OCI-LY3 (cell line): Measurements from ENCODE around the gene LITAF.
A peak's percentile ranks its signal among the peaks of the same experiment; 100 is the strongest.
"Not testable (repeated sequence)": the region's sequence is repeated elsewhere in the genome, so short reads cannot be mapped to it uniquely, and the experiment has no call there.

Experiments used
- H2AFZ ChIP-seq: fragments of 200-600, 300-600 bp; shearing (Covaris generic); 2 replicates; pipeline ENCODE4 v1.6.0; 2014; ENCODE audit warnings: antibody characterized with exemption, low read depth, low read length
- H3K27ac ChIP-seq: fragments of 200-600, 300-600 bp; sonication (generic); 2 replicates; pipeline ENCODE4 v1.5.1; 2014; ENCODE audit warnings: mild to moderate bottlenecking, low read length, moderate library complexity, mixed read lengths
- H3K27me3 ChIP-seq: fragments of 200-600, 300-600 bp; sonication (generic); 2 replicates; pipeline ENCODE4 v1.6.1; 2014; ENCODE audit warnings: low read depth, low read length, mixed read lengths
- H3K36me3 ChIP-seq: fragments of 200-600, 300-600 bp; sonication (generic); replicated peaks from 2 replicates; pipeline ENCODE3; 2014; ENCODE audit warnings: low read depth, low read length, mixed read lengths
- H3K4me1 ChIP-seq: fragments of 300-600, 200-600 bp; sonication (generic); 2 replicates; pipeline ENCODE4 v1.6.1; 2014; ENCODE audit warnings: low read length, mixed read lengths
- H3K4me2 ChIP-seq: fragments of 200-600, 300-600 bp; sonication (generic); 2 replicates; pipeline ENCODE4 v1.6.1; 2014; ENCODE audit warnings: low read length, mixed read lengths
- H3K4me3 ChIP-seq: fragments of 300-600, 200-600 bp; sonication (generic); 2 replicates; pipeline ENCODE4 v1.5.1; 2014; ENCODE audit warnings: antibody characterized with exemption, mild to moderate bottlenecking, low read length, moderate library complexity
- H3K79me2 ChIP-seq: fragments of 300-600, 200-600 bp; shearing (Covaris generic); 2 replicates; pipeline ENCODE4 v1.6.1; 2014; ENCODE audit warnings: mild to moderate bottlenecking, low read length, mixed read lengths
- H3K9ac ChIP-seq: fragments of 300-600, 200-600 bp; shearing (Covaris generic); 2 replicates; pipeline ENCODE4 v1.6.0; 2014; ENCODE audit warnings: mild to moderate bottlenecking, low read length, moderate library complexity
- H3K9me3 ChIP-seq: fragments of 200-600, 300-600 bp; shearing (Covaris generic); 2 replicates; pipeline ENCODE4 v1.6.1; 2014; ENCODE audit warnings: low read length, mixed read lengths; ENCODE audit not compliant: insufficient read depth
- H4K20me1 ChIP-seq: fragments of 200-600, 300-600 bp; sonication (generic); 2 replicates; pipeline ENCODE4 v1.6.1; 2016; ENCODE audit warnings: low read length, mixed read lengths; ENCODE audit not compliant: insufficient read depth
- EZH2phosphoT487 ChIP-seq: fragments of 200-600 bp; shearing (Covaris generic); IDR thresholded peaks from 2 replicates; pipeline ENCODE4 v1.6.1; 2018; ENCODE audit warnings: antibody characterized with exemption, mixed run types, low read depth
- TF ChIP-seq, protein P1 (sequence below): fragments of 200-600, 300-600 bp; sonication (generic); IDR thresholded peaks from 2 replicates; pipeline ENCODE4 v1.5.1; 2014; ENCODE audit warnings: antibody characterized with exemption, low read length, low read depth

LITAF gene

DNA sequence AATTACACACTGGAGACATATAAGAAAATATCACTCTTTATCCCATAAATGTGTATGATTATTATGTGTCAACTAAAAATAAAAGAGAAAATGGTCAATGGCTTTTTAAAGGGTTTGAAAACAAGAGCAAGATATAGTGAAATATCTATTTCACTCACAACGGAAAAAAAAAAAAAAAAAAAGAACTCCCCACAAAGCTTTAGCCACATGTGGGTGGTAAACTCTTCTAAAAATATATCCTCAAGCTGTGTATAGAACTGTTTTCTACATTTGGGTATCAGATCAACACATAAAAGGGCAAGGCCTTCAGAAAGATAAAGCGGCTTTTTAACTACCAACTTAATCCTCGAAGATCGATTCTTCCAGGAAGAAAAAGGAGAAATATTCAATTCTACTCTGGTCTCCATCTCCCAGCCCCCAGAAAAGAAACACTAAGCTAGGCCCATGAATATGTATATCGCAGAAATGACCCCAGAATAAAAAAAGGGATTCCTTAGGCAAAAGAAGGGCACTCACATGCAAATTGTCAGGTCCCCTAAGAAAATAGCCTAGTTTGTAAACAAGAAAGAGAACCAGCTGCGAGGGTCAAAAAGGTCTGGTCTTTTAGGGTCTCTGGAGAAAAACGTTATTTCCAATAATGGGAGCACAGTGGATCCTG, 4.4 kb downstream of the LITAF start:
- H3K36me3 ChIP-seq = peaks cover 28% of the 10 kb centered on the region
- peak overlapping the region; percentile 84 for H3K4me2 ChIP-seq
- TF ChIP-seq EZH2phosphoT487 = no peak
- TF ChIP-seq, protein P1, sequence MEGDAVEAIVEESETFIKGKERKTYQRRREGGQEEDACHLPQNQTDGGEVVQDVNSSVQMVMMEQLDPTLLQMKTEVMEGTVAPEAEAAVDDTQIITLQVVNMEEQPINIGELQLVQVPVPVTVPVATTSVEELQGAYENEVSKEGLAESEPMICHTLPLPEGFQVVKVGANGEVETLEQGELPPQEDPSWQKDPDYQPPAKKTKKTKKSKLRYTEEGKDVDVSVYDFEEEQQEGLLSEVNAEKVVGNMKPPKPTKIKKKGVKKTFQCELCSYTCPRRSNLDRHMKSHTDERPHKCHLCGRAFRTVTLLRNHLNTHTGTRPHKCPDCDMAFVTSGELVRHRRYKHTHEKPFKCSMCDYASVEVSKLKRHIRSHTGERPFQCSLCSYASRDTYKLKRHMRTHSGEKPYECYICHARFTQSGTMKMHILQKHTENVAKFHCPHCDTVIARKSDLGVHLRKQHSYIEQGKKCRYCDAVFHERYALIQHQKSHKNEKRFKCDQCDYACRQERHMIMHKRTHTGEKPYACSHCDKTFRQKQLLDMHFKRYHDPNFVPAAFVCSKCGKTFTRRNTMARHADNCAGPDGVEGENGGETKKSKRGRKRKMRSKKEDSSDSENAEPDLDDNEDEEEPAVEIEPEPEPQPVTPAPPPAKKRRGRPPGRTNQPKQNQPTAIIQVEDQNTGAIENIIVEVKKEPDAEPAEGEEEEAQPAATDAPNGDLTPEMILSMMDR = no peak
- no peak overlapping the region for H3K9ac ChIP-seq
- H3K4me3 ChIP-seq = peak overlapping the region; percentile 28
- peaks cover 47% of the 10 kb centered on the region for H3K4me1 ChIP-seq
- H3K79me2 ChIP-seq = peaks cover 89% of the 10 kb centered on the region
- no peaks in the 10 kb centered on the region for H3K27me3 ChIP-seq
- no peaks in the 10 kb centered on the region for H3K9me3 ChIP-seq
- H4K20me1 ChIP-seq = peaks cover 66% of the 10 kb centered on the region
- no peak overlapping the region for H2AFZ ChIP-seq
- H3K27ac ChIP-seq = no peak overlapping the region

DNA sequence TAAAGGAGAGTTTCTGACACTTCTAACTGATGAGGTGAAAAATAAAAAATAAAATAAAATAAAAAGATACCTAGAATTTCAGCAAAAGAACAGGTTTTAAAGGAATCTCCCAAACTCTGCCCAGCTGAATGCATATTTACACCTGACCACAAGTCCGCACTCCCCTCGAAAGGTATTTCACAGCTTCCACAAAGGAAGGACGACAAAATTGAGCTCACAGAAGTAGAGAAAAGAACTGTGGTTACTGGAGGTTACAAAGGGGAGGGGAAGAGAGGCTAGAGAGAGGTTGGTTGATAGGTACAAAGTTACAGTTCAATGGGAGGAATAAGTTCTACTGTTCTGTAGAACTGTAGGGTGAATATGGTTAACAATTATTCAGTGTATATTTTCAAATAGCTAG, 5.0 kb downstream of the LITAF start:
- H3K27ac ChIP-seq = no peak overlapping the region
- peak overlapping the region; percentile 84 for H3K4me2 ChIP-seq
- H4K20me1 ChIP-seq = peaks cover 72% of the 10 kb centered on the region

DNA sequence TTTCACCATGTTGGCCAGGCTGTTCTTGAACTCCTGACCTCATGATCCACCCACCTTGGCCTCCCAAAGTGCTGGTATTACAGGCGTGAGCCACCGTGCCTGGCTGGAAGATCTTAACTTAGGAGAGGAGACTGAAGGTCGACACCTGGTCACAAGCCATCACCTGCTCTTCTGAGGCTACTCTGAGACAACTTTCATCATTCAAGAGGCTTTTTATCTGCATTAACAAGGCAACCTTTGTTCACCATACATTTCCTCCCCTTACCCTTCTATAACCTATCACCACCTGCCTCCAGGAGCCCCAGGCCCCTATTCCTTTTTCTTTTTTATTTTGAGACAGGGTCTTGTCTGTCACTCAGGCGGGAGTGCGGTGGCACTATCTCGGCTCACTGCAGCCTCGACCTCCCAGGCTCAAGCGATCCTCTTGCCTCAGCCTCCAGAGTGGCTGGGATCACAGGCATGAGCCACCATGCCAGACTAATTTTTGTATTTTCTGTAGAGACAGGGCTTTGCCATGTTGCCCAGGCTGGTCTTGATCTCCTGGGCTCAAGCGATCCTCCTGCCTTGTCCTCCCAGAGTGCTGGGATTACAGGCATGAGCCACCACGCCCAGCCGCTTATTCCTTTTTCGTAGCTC, 6.2 kb downstream of the LITAF start:
- H3K36me3 ChIP-seq = peaks cover 30% of the 10 kb centered on the region
- H3K27me3 ChIP-seq = no peaks in the 10 kb centered on the region
- peaks cover 54% of the 10 kb centered on the region for H3K4me1 ChIP-seq
- TF ChIP-seq, protein P1 = no peak
- TF ChIP-seq EZH2phosphoT487 = no peak
- H3K4me2 ChIP-seq = no peak overlapping the region
- no peak overlapping the region for H3K9ac ChIP-seq
- no peak overlapping the region for H3K4me3 ChIP-seq
- H3K27ac ChIP-seq = no peak overlapping the region
- no peak overlapping the region for H2AFZ ChIP-seq
- peaks cover 81% of the 10 kb centered on the region for H4K20me1 ChIP-seq
- peaks cover 98% of the 10 kb centered on the region for H3K79me2 ChIP-seq
- H3K9me3 ChIP-seq = no peaks in the 10 kb centered on the region

More for the DNA sequence above, 5.0 kb downstream of the LITAF start:
- Histone ChIP-seq H2AFZ (no peak overlapping the region), H3K4me3 (no peak overlapping the region), H3K9ac (no peak overlapping the region), H3K27me3 (no peaks in the 10 kb centered on the region), H3K79me2 (peaks cover 94% of the 10 kb centered on the region), H3K4me1 (peaks cover 53% of the 10 kb centered on the region), H3K36me3 (peaks cover 28% of the 10 kb centered on the region), H3K9me3 (no peaks in the 10 kb centered on the region)
- no peak for TF ChIP-seq EZH2phosphoT487
- TF ChIP-seq, protein P1 = no peak

DNA sequence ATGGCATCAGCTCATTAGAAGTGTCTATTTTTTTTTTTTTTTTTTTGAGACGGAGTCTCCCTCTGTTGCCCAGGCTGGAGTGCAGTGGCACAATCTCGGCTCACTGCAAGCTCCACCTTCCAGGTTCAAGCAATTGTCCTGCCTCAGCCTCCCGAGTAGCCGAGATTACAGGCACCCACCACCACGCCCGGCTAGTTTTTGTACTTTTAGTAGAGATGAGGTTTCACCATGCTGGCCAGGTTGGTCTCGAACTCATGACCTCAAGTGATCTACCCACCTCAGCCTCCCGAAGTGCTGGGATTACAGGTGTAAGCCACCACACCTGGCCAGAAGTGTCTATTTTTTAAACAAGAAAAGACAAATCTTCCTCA, 9.4 kb downstream of the LITAF start:
- not testable (repeated sequence) for H2AFZ ChIP-seq, H3K9me3 ChIP-seq, H3K9ac ChIP-seq, H3K4me3 ChIP-seq, H3K27me3 ChIP-seq
- Histone ChIP-seq H4K20me1 (peaks cover 90% of the 10 kb centered on the region), H3K4me2 (peak overlapping the region; percentile 51), H3K27ac (peak overlapping the region; percentile 16; the same call in 1 of the 2 replicates), H3K4me1 (peaks cover 21% of the 10 kb centered on the region), H3K79me2 (peaks cover 98% of the 10 kb centered on the region), H3K36me3 (peaks cover 26% of the 10 kb centered on the region)
